ENCODE results near the gene LY9. TPM values are rescaled to one million over a fixed set of nuclear protein-coding genes. Genes with fewer than 3 reads are reported as not detected.

The LY9 gene
- total RNA-seq, 1 experiment from 2014 or later = not detected

DNA sequence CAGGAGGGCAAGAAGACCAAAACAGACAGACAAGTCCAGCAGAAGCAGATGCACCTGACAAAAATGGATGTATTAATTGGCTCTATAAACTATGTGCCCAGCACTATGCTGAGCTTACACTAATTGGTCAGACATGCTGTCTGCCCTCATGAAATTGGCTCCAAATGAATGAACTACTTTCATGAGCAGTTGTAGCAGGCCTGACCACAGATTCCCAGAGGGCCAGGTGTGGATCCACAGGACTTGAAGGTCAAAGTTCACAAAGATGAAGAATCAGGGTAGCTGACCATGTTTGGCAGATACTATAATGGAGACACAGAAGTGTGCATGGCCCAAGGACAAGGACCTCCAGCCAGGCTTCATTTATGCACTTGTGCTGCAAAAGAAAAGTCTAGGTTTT lies 42.4 kb upstream of the LY9 start:
- no peak for DNase-seq (ENCODE audit: low spot score)
- Histone ChIP-seq H3K36me3 (ENCODE audit: insufficient read depth, low read length, poor library complexity, severe bottlenecking) (no peaks in the 10 kb centered on the region), H3K9me3 (ENCODE audit: low read depth, low read length, poor library complexity, severe bottlenecking) (no peaks in the 10 kb centered on the region), H3K27me3 (replicated peaks; ENCODE audit: insufficient read depth, low read depth, low read length, poor library complexity) (peaks cover 36% of the 10 kb centered on the region), H3K4me1 (ENCODE audit: insufficient read depth, low read length, poor library complexity, severe bottlenecking) (no peaks in the 10 kb centered on the region), H3K27ac (ENCODE audit: low read depth, low read length, poor library complexity, severe bottlenecking) (no peak overlapping the region), H3K4me3 (ENCODE audit: low read depth, low read length, poor library complexity, severe bottlenecking) (no peak overlapping the region)
- no peak for TF ChIP-seq EZH2 (IDR thresholded peaks at IDR 0.05; ENCODE audit: borderline replicate concordance, low read depth, low read length, poor library complexity, severe bottlenecking)
- TF ChIP-seq, protein P1, sequence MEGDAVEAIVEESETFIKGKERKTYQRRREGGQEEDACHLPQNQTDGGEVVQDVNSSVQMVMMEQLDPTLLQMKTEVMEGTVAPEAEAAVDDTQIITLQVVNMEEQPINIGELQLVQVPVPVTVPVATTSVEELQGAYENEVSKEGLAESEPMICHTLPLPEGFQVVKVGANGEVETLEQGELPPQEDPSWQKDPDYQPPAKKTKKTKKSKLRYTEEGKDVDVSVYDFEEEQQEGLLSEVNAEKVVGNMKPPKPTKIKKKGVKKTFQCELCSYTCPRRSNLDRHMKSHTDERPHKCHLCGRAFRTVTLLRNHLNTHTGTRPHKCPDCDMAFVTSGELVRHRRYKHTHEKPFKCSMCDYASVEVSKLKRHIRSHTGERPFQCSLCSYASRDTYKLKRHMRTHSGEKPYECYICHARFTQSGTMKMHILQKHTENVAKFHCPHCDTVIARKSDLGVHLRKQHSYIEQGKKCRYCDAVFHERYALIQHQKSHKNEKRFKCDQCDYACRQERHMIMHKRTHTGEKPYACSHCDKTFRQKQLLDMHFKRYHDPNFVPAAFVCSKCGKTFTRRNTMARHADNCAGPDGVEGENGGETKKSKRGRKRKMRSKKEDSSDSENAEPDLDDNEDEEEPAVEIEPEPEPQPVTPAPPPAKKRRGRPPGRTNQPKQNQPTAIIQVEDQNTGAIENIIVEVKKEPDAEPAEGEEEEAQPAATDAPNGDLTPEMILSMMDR (conservative IDR thresholded peaks at IDR 0.05; ENCODE audit: low read depth, low read length) = no peak
- POLR2A ChIA-PET (ENCODE audit: low non-redundant PET) = no interaction called here
- intact Hi-C loops (cut with micrococcal nuclease; ENCODE audit: unreplicated experiment) = no loop called here
- no TSS peak for BruUV-seq (replicated peaks)
- CTCF ChIA-PET = no interaction called here

DNA sequence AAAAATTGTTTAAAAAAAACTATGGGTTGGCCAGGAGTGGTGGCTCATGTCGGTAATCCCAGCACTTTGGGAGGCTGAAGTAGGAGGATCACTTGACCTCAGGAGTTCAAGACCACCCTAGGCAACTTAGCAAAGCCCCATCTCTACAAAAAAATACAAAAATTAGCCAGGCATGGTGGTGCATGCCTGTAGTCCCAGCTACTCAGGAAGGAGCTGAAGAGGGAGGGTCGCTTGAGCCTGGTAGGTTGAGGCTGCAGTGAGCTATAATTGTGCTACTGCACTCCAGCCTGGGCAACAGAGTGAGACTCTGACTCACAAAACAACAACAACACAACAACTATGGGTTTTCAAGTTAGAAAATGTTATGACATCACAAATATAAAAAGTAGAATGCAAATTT lies 40.5 kb upstream of the LY9 start:
- ChIA-PET POLR2A (ENCODE audit: low non-redundant PET) (no interaction called here), CTCF (interaction anchor here (0.6 kb wide), 1 partner anchor 485 kb away, joined by 7 read pairs; no protein-coding TSS in a partner anchor)
- H3K4me1 ChIP-seq (ENCODE audit: insufficient read depth, low read length, poor library complexity, severe bottlenecking) = no peaks in the 10 kb centered on the region
- no TSS peak for BruUV-seq (replicated peaks)
- intact Hi-C loops (cut with micrococcal nuclease; ENCODE audit: unreplicated experiment) = no loop called here
- no peak for DNase-seq (ENCODE audit: low spot score)
- no peak for TF ChIP-seq EZH2 (IDR thresholded peaks at IDR 0.05; ENCODE audit: borderline replicate concordance, low read depth, low read length, poor library complexity, severe bottlenecking)
- TF ChIP-seq, protein P1 (conservative IDR thresholded peaks at IDR 0.05; ENCODE audit: low read depth, low read length) = no peak
- no peak overlapping the region for H3K4me3 ChIP-seq (ENCODE audit: low read depth, low read length, poor library complexity, severe bottlenecking)
- H3K9me3 ChIP-seq (ENCODE audit: low read depth, low read length, poor library complexity, severe bottlenecking) = no peaks in the 10 kb centered on the region
- no peak overlapping the region for H3K27ac ChIP-seq (ENCODE audit: low read depth, low read length, poor library complexity, severe bottlenecking)
- peaks cover 27% of the 10 kb centered on the region for H3K27me3 ChIP-seq (replicated peaks; ENCODE audit: insufficient read depth, low read depth, low read length, poor library complexity)
- H3K36me3 ChIP-seq (ENCODE audit: insufficient read depth, low read length, poor library complexity, severe bottlenecking) = no peaks in the 10 kb centered on the region

GRCh38 chr1:160755911-160756848 lies 39.8 kb upstream of the LY9 start:
- ChIA-PET CTCF (interaction anchor here (0.6 kb wide), 1 partner anchor 485 kb away, joined by 7 read pairs; no protein-coding TSS in a partner anchor), POLR2A (ENCODE audit: low non-redundant PET) (no interaction called here)
- Histone ChIP-seq H3K27me3 (replicated peaks; ENCODE audit: insufficient read depth, low read depth, low read length, poor library complexity) (peaks cover 20% of the 10 kb centered on the region), H3K27ac (ENCODE audit: low read depth, low read length, poor library complexity, severe bottlenecking) (no peak overlapping the region), H3K4me1 (ENCODE audit: insufficient read depth, low read length, poor library complexity, severe bottlenecking) (no peaks in the 10 kb centered on the region), H3K36me3 (ENCODE audit: insufficient read depth, low read length, poor library complexity, severe bottlenecking) (no peaks in the 10 kb centered on the region), H3K9me3 (ENCODE audit: low read depth, low read length, poor library complexity, severe bottlenecking) (no peaks in the 10 kb centered on the region), H3K4me3 (ENCODE audit: low read depth, low read length, poor library complexity, severe bottlenecking) (no peak overlapping the region)
- BruUV-seq (replicated peaks) = no TSS peak
- TF ChIP-seq EZH2 (IDR thresholded peaks at IDR 0.05; ENCODE audit: borderline replicate concordance, low read depth, low read length, poor library complexity, severe bottlenecking) = no peak
- DNase-seq (ENCODE audit: low spot score) = no peak
- intact Hi-C loops (cut with micrococcal nuclease; ENCODE audit: unreplicated experiment) = no loop called here
